ENCODE measurements around the gene XPR1.

XPR1 gene

DNA sequence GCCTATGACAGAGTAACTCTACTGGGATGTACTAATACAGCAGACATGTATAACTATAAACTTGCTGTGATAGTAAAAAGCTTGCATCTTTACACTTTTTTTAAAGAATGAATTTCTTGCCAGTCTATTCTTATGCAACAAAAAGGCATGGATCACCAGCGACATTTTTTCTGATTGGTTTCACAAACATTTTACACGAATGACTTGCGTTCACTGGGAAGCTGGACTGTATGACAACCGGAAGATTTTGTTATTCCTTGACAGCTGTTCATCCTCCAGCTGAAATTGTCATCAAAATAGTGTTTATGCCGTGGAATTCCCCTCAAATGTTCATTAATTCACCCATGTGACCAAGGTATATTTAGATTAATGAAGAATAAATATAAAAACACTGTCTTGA, 131.0 kb downstream of the XPR1 start:
- Histone ChIP-seq H3K27me3 (no peaks in the 10 kb centered on the region), H3K4me1 (no peaks in the 10 kb centered on the region), H3K36me3 (no peaks in the 10 kb centered on the region), H3K9me3 (no peaks in the 10 kb centered on the region), H3K4me3 (ENCODE audit: low read depth, low read length) (no peak overlapping the region)
- no peak for TF ChIP-seq CTCF (IDR thresholded peaks at IDR 0.05; ENCODE audit: low read depth, low read length)
- DNase-seq = no peak

- Histone ChIP-seq H3K36me3 (no peaks in the 10 kb centered on the region), H3K9me3 (no peaks in the 10 kb centered on the region), H3K27me3 (no peaks in the 10 kb centered on the region), H3K4me1 (no peaks in the 10 kb centered on the region), H3K4me3 (ENCODE audit: low read depth, low read length) (no peak overlapping the region)
- TF ChIP-seq CTCF (IDR thresholded peaks at IDR 0.05; ENCODE audit: low read depth, low read length) = no peak
- DNase-seq = no peak
Observed at GRCh38 chr1:180765151-180765550, 133.3 kb downstream of the XPR1 start.

DNA sequence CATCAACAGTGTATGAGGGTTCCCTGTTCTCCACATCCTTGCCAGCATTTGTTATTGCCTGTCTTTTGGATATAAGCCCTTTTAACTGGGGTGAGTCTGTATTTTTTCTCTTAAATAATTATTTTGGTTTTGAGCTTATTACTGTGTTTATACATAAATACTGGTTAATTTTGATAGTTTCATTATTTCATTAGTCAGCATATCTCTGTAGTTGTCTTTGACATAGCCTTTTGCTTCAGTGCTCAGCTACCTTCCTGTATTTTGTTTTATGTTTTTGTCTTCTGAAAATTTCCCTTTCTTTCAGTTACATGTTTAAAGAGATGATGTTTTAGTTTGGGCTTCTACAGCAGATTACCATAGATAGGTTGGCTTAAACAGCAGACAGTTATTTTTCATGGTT, 138.1 kb downstream of the XPR1 start:
- H3K9me3 ChIP-seq = no peaks in the 10 kb centered on the region
- no peaks in the 10 kb centered on the region for H3K36me3 ChIP-seq
- no peak for DNase-seq
- H3K4me3 ChIP-seq (ENCODE audit: low read depth, low read length) = no peak overlapping the region
- no peaks in the 10 kb centered on the region for H3K27me3 ChIP-seq
- TF ChIP-seq CTCF (IDR thresholded peaks at IDR 0.05; ENCODE audit: low read depth, low read length) = no peak
- no peaks in the 10 kb centered on the region for H3K4me1 ChIP-seq

GRCh38 chr1:180773210-180773865, 141.5 kb downstream of the XPR1 start:
- no peak for TF ChIP-seq CTCF (IDR thresholded peaks at IDR 0.05; ENCODE audit: low read depth, low read length)
- Histone ChIP-seq H3K36me3 (no peaks in the 10 kb centered on the region), H3K27me3 (no peaks in the 10 kb centered on the region), H3K9me3 (no peaks in the 10 kb centered on the region), H3K4me3 (ENCODE audit: low read depth, low read length) (no peak overlapping the region), H3K4me1 (no peaks in the 10 kb centered on the region; the same call in 1 of the 2 replicates)
- no peak for DNase-seq

GRCh38 chr1:180775801-180776200, 144.0 kb downstream of the XPR1 start:
- H3K36me3 ChIP-seq = no peaks in the 10 kb centered on the region
- no peaks in the 10 kb centered on the region; the same call in 1 of the 2 replicates for H3K4me1 ChIP-seq
- H3K27me3 ChIP-seq = no peaks in the 10 kb centered on the region
- H3K9me3 ChIP-seq = no peaks in the 10 kb centered on the region
- no peak for TF ChIP-seq CTCF (IDR thresholded peaks at IDR 0.05; ENCODE audit: low read depth, low read length)
- no peak for DNase-seq
- H3K4me3 ChIP-seq (ENCODE audit: low read depth, low read length) = no peak overlapping the region

DNA sequence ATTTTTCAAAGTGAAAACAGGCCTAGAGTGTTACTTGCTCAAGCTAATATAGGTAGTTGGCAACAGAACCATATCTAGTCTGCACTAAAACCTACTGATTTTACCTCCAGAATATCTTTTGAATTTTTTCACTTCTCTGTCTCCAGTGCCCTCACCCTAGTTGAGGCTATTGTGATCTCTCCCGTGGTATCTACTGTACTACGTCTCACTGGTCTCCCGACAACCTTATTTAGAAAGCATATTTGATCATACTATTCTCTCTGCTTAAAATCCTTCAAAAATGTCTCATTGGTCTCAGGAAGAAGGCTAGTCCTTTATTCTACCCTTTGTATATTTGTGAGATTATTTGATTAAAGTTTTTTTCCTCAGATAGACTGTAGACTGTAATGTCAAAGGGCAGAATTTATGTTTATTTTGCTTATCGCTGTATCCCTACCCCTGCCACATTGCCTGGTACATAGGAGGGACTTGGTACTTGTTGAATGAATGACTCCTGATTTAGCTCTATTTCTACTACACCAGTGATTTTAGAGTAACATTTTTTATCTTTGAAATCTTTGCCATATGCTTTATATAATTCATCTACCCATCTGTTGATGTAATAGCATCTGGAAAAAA, 145.4 kb downstream of the XPR1 start:
- DNase-seq = no peak
- H3K36me3 ChIP-seq = no peaks in the 10 kb centered on the region
- no peak overlapping the region for H3K4me3 ChIP-seq (ENCODE audit: low read depth, low read length)
- no peaks in the 10 kb centered on the region for H3K27me3 ChIP-seq
- H3K4me1 ChIP-seq = no peaks in the 10 kb centered on the region; the same call in 1 of the 2 replicates
- TF ChIP-seq CTCF (IDR thresholded peaks at IDR 0.05; ENCODE audit: low read depth, low read length) = no peak
- no peaks in the 10 kb centered on the region for H3K9me3 ChIP-seq

Data from BE2C (cell line).